ENCODE measurements around the gene ZP3.
"Not testable (repeated sequence)": the region's sequence is repeated elsewhere in the genome, so short reads cannot be mapped to it uniquely, and the experiment has no call there.

Gene ZP3

GRCh38 chr7:76407718-76408117 is 17.0 kb upstream of the ZP3 start:
- no peak for DNase-seq

DNA sequence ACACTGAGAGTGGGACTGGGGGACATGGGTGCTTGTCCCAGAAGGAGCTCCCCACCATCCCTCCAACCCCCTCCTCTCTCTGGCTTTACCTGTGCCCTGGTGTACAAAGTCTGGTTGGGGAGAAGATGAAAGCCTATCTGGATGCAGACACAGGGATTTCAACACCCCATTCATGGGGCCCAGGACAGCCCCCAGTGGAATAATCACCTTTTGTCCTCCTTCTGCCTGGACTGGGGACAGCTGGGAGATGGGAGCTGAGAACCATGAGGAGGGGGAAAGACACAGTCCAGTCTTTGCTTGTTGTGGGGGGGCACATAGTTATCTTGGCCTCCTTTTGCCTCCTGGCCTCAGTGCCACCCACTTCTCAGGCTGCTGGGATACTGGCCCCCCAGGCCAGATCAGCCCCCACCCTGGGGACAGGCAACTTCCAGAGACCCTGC is 16.6 kb upstream of the ZP3 start:
- DNase-seq = no peak

- no peak for DNase-seq
Observed at GRCh38 chr7:76409537-76409936, 15.2 kb upstream of the ZP3 start, which contains the start of gene SSC4D. SSC4D (minus strand) TSS chr7:76409697; CDS start chr7:76404439, 5,258 bp downstream.

- DNase-seq = no peak
Observed at GRCh38 chr7:76411626-76412025, 13.1 kb upstream of the ZP3 start.

- no peak for DNase-seq
Observed at GRCh38 chr7:76412249-76412648, 12.5 kb upstream of the ZP3 start.

GRCh38 chr7:76417654-76418310 is 7.0 kb upstream of the ZP3 start:
- not testable (repeated sequence) for DNase-seq

GRCh38 chr7:76421097-76421496 is 3.7 kb upstream of the ZP3 start:
- DNase-seq = not testable (repeated sequence)

- no peak for DNase-seq
Observed at GRCh38 chr7:76423666-76424412, 911 bp upstream of the ZP3 start.

- no peak for DNase-seq
Observed at GRCh38 chr7:76425156-76425555, 406 bp downstream of the ZP3 start.

- DNase-seq = not testable (repeated sequence)
Observed at GRCh38 chr7:76425558-76425957, 808 bp downstream of the ZP3 start.

GRCh38 chr7:76426246-76426645 is 1.5 kb downstream of the ZP3 start:
- no peak for DNase-seq

DNA sequence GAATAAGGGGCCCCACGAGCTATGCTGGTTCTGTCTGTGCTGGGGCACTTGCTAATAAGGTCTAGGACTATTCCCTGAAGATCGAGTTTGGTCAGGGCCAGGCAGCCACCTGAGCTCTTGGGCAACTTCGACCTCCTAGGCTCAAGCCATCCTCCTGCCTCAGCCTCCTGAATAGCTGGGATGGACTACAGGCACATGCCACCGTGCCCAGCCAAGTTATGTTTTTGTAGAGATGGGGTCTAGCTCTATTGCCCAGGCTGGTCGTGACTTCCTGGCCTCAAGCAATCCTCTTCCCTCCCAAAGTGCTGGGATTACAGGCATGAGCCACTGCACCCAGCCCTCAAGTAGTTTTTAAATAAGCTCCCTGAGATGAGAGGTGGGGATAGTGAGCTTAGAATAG is 2.9 kb downstream of the ZP3 start:
- no peak for DNase-seq

- DNase-seq = no peak
Observed at GRCh38 chr7:76428149-76428823, 3.5 kb downstream of the ZP3 start.

DNA sequence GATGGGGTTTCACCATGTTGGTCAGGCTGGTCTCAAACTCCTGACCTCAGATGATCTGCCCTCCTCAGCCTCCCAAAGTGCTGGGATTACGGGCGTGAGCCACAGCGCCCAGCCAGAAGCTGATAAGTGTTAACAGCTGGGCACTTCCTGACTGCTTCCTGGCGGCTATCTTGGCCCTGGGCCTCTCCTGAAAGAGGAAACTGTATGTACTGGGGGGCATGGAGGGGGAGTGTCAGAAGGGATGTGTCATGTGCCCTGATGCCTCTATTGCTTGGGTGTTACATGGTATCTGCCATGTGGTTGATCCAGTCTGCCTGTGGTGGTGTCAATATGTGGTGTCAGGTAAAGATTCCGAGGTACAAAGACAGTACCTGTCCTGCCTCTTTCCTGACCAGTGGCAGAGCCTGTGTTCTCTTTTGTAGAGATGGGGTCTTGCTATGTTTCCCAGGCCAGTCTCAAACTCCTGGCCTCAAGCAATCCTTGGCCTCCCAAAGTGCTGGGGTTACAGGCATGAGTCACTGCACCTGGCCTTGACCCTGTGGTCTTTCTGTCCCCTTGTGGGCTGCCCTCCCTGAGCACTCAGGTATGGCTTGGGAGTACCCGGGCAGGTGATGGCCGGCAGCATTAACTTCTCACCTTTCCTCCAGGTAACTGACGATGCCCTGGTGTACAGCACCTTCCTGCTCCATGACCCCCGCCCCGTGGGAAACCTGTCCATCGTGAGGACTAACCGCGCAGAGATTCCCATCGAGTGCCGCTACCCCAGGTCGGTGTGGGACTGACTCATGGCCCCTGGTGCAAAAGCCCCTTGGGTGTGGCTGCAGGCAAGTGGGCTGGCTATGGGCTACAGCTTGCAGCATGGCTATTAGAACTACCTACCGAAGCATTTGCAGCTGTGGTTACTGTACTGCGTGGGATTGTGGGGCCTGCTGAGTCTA is 4.4 kb downstream of the ZP3 start:
- DNase-seq = no peak

DNA sequence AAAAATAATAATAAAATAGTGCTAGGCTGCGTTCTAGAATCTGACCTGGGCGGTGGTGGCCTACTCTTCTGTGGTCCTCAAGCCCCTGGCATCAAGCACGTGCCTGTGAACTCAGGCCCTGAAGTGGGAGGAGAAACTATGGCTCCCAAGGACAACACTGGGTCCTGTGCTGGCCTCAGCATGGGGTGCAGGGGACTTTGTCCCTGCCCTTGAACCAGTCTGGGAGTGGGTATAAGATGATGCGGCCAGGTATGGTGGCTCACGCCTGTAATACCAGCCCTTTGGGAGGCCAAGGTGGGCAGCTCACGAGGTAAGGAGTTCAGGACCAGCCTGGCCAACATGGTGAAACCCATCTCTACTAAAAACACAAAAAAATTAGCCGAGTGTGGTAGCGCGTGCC is 5.5 kb downstream of the ZP3 start:
- no peak for DNase-seq

- DNase-seq = no peak
Observed at GRCh38 chr7:76430836-76431235, 6.1 kb downstream of the ZP3 start.

DNA sequence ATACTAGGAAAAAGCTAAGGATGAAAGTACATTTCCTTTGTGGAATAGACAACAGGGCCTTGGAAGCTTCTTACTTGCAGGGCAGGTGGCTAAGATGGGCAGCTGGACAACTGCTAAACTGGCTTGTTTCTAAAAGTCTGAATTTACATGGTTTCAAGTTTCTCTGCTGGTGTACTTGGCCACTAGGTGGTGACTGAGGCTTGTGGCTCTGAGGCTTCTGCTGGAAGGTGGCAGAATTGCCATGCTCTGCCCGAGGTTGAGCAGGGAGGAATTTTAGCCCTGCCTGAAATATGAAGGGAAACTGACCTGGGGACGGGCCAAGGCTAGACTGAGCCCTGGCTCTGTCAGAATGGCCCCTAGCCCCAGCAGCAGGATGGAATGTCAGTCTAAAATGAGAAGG is 13.1 kb downstream of the ZP3 start:
- peak; percentile 75 for DNase-seq

GRCh38 chr7:76439120-76439888 is 14.6 kb downstream of the ZP3 start:
- DNase-seq = not testable (repeated sequence)

- DNase-seq = not testable (repeated sequence)
Observed at GRCh38 chr7:76440404-76440803, 15.7 kb downstream of the ZP3 start.

DNA sequence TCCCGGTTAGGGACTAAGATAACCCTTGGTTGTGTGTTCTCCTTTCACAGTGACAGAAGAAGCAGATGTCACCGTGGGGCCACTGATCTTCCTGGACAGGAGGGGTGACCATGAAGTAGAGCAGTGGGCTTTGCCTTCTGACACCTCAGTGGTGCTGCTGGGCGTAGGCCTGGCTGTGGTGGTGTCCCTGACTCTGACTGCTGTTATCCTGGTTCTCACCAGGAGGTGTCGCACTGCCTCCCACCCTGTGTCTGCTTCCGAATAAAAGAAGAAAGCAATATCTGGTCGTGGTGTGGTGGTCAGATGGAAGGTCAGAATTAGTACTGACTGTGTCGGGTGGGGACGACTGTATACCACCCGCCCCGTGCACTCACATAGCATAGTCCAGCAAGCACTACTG is 17.0 kb downstream of the ZP3 start:
- not testable (repeated sequence) for DNase-seq

GRCh38 chr7:76442664-76443446 is 18.1 kb downstream of the ZP3 start:
- DNase-seq = not testable (repeated sequence)

Data from activated CD4-positive, alpha-beta T cell treated with anti-CD3 and anti-CD28 coated beads for 48 hours (primary cell).